PC-9 (cell line): Measurements from ENCODE around the gene COL5A1. TPM values are rescaled to one million over a fixed set of nuclear protein-coding genes. Genes with fewer than 3 reads are reported as not detected.

ENCODE experiments used
- BruUV-seq: library from RNA; stranded (reverse); fragments of 400-500 nt; replicated peaks from 2 replicates; lab custom pipeline; 2021; lab: Mats Ljungman, UMichigan
- CTCF ChIA-PET: fragments of 300-600 bp; sonication (Branson Sonifier 250); formaldehyde crosslinking; loops from one replicate; lab custom pipeline; 2022; ENCODE audit warnings: antibody characterized with exemption; lab: Charles Lee
- POLR2A ChIA-PET: fragments of 300-600 bp; sonication (Branson Sonifier 250); formaldehyde crosslinking; loops from one replicate; lab custom pipeline; 2022; ENCODE audit warnings: antibody characterized with exemption; ENCODE audit not compliant: unreplicated experiment; lab: Charles Lee
- DNase-seq, 2 experiments: peaks; one replicate each; pipeline versions ENCODE4 v3.0.0 to v3.0.0-alpha.2; 2015 to 2022; ENCODE audit warnings: mixed read lengths in 1 of 2
- H2AFZ ChIP-seq: fragments of 200-600 bp; sonication (generic); 2 replicates; pipeline ENCODE4 v1.8.1; 2017; ENCODE audit warnings: antibody characterized with exemption
- H3F3A ChIP-seq: fragments of 200-600 bp; sonication (generic); 2 replicates; pipeline ENCODE4 v1.8.1; 2017; ENCODE audit warnings: antibody characterized with exemption, mild to moderate bottlenecking, low read depth; ENCODE audit not compliant: insufficient read depth
- H3K27ac ChIP-seq: fragments of 200-600 bp; sonication (generic); 2 replicates; pipeline ENCODE4 v1.6.1; 2016; ENCODE audit warnings: mixed run types
- H3K27me3 ChIP-seq: fragments of 200-600 bp; sonication (generic); 2 replicates; pipeline ENCODE4 v1.6.1; 2016; ENCODE audit warnings: low read depth, mixed run types; ENCODE audit not compliant: insufficient read depth
- H3K36me3 ChIP-seq: fragments of 200-600 bp; sonication (generic); 2 replicates; pipeline ENCODE4 v1.6.1; 2016; ENCODE audit warnings: low read depth, mixed run types
- H3K4me1 ChIP-seq: fragments of 200-600 bp; sonication (generic); replicated peaks from 2 replicates; pipeline ENCODE4 v1.6.1; 2016; ENCODE audit warnings: mixed run types; ENCODE audit not compliant: insufficient read depth
- H3K4me2 ChIP-seq: fragments of 200-600 bp; sonication (generic); 2 replicates; pipeline ENCODE4 v1.6.1; 2017; ENCODE audit warnings: mixed run types
- H3K4me3 ChIP-seq: fragments of 200-600 bp; sonication (generic); 2 replicates; pipeline ENCODE4 v1.6.1; 2016; ENCODE audit warnings: mixed run types
- H3K79me2 ChIP-seq: fragments of 200-600 bp; sonication (generic); 2 replicates; pipeline ENCODE4 v1.6.1; 2017; ENCODE audit warnings: low read depth, mixed run types
- H3K9me2 ChIP-seq: fragments of 200-600 bp; sonication (generic); 2 replicates; pipeline ENCODE4 v1.8.1; 2017; ENCODE audit warnings: mild to moderate bottlenecking; ENCODE audit not compliant: insufficient read depth
- H3K9me3 ChIP-seq: fragments of 200-600 bp; sonication (generic); 2 replicates; pipeline ENCODE4 v1.8.1; 2016; ENCODE audit warnings: low read depth; ENCODE audit not compliant: insufficient read depth
- H4K20me1 ChIP-seq: fragments of 200-600 bp; sonication (generic); 2 replicates; pipeline ENCODE4 v1.8.1; 2017; ENCODE audit not compliant: insufficient read depth
- CTCF ChIP-seq: fragments of 200-600 bp; sonication (generic); conservative IDR thresholded peaks from 2 replicates; pipeline ENCODE4 v1.6.1; 2017; ENCODE audit warnings: mixed run types, antibody characterized with exemption, mild to moderate bottlenecking, moderate library complexity
- EZH2 ChIP-seq: fragments of 200-600 bp; sonication (generic); IDR thresholded peaks from 2 replicates; pipeline ENCODE4 v1.8.0; 2017; ENCODE audit warnings: antibody characterized with exemption, low read depth
- intact Hi-C: fragments of 100-400 bp; cut with micrococcal nuclease; formaldehyde crosslinking; loops from one replicate; pipeline ENCODE4 v1.10.0; 2022; ENCODE audit not compliant: unreplicated experiment
- total RNA-seq: library from RNA; stranded (reverse); gene quantifications from 2 replicates; pipeline ENCODE4 v1.2.3, GENCODE V29; 2021

The COL5A1 gene
- total RNA-seq, 1 experiment from 2014 or later: 15.2 TPM

- Histone ChIP-seq H3K4me2 (no peak overlapping the region), H3K79me2 (no peaks in the 10 kb centered on the region), H3K9me2 (no peaks in the 10 kb centered on the region), H3K36me3 (no peaks in the 10 kb centered on the region), H3K27ac (no peak overlapping the region), H3K9me3 (no peaks in the 10 kb centered on the region; the same call in 1 of the 2 replicates), H3K27me3 (peaks cover 73% of the 10 kb centered on the region), H3K4me1 (no peaks in the 10 kb centered on the region), H3F3A (peaks cover 5% of the 10 kb centered on the region), H3K4me3 (no peak overlapping the region), H4K20me1 (no peaks in the 10 kb centered on the region), H2AFZ (no peak overlapping the region)
- ChIA-PET CTCF (no interaction called here), POLR2A (interaction anchor here (0.6 kb wide), 1 partner anchor 130 kb away, joined by 3 read pairs; no protein-coding TSS in a partner anchor)
- intact Hi-C loops: no loop called here
- DNase-seq: no peak
- no TSS peak for BruUV-seq
- TF ChIP-seq CTCF (no peak), EZH2 (no peak)
Measured at GRCh38 chr9:134765785-134766184, 124.2 kb downstream of the COL5A1 start.

DNA sequence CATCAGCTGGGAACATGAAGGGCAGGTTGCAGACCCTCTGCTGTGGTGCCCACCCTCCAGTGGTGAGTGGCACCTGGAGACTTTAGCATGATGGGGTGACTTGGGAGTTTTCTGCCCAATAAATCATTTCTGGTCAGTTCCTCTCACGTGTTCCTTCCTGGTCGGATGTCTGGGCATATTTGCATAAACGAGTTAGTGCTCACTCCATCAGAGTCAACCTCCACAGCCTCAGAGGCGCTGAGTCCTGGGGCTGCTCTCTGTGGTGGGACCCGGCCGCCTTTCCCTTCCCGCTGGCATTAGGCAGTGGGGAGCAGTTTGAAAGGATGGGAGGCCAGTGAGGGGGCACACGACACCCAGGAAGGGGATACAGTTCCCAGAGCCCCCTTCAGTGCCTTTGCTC, 125.0 kb downstream of the COL5A1 start:
- ChIA-PET POLR2A (interaction anchor here (0.6 kb wide), 1 partner anchor 129 kb away, joined by 3 read pairs; no protein-coding TSS in a partner anchor), CTCF (no interaction called here)
- Histone ChIP-seq H3K79me2 (no peaks in the 10 kb centered on the region), H3K27me3 (peaks cover 81% of the 10 kb centered on the region), H2AFZ (no peak overlapping the region), H3K9me3 (no peaks in the 10 kb centered on the region), H3K36me3 (no peaks in the 10 kb centered on the region), H3K9me2 (no peaks in the 10 kb centered on the region), H4K20me1 (no peaks in the 10 kb centered on the region), H3K4me1 (no peaks in the 10 kb centered on the region), H3F3A (no peaks in the 10 kb centered on the region), H3K4me3 (no peak overlapping the region), H3K27ac (no peak overlapping the region), H3K4me2 (no peak overlapping the region)
- no TSS peak for BruUV-seq
- DNase-seq: no peak
- TF ChIP-seq CTCF (no peak), EZH2 (no peak)
- intact Hi-C loops: no loop called here

DNA sequence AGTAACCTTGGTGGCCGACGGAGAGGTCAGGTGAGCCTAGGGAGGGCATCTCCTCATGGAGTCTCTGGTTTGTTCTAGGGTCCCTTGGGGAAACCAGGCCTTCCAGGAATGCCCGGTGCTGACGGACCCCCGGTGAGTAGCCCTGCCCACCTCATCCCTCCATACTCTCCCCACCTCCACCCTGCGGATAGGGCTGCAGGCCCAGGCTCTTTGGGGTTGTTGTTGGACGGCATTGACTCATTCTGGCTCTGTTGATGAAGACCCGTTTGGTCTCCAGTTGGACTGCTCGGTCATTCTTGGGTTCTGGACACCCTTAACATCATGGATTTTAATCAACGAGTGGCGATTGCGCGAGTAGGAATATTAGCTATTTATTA, 126.7 kb downstream of the COL5A1 start:
- TF ChIP-seq EZH2: no peak
- TF ChIP-seq CTCF: no peak
- no peak for DNase-seq
- H3K4me3 ChIP-seq: no peak overlapping the region
- H3K27me3 ChIP-seq: peaks cover 93% of the 10 kb centered on the region
- no peaks in the 10 kb centered on the region for H3K4me1 ChIP-seq
- H3K79me2 ChIP-seq: no peaks in the 10 kb centered on the region
- no peak overlapping the region for H3K27ac ChIP-seq
- no peaks in the 10 kb centered on the region for H3K9me3 ChIP-seq
- CTCF ChIA-PET: no interaction called here
- no peaks in the 10 kb centered on the region for H3K9me2 ChIP-seq
- POLR2A ChIA-PET: no interaction called here
- no peaks in the 10 kb centered on the region for H3K36me3 ChIP-seq
- BruUV-seq: no TSS peak
- H3F3A ChIP-seq: no peaks in the 10 kb centered on the region
- intact Hi-C loops: no loop called here
- H2AFZ ChIP-seq: no peak overlapping the region
- H4K20me1 ChIP-seq: no peaks in the 10 kb centered on the region
- no peak overlapping the region for H3K4me2 ChIP-seq
